PFSK-1 (cell line): ENCODE results near the gene SH2B2.

ENCODE experiments used
- FOXP2 ChIP-seq: optimal IDR thresholded peaks from 2 replicates; pipeline ENCODE3; 2011; ENCODE audit warnings: borderline replicate concordance, control low read depth, inconsistent platforms; ENCODE audit not compliant: insufficient read depth; ENCODE audit errors: extremely low read length, extremely low read depth
- POLR2AphosphoS5 ChIP-seq: IDR thresholded peaks from 2 replicates; pipeline ENCODE4 v1.6.1; 2012; ENCODE audit warnings: low read depth, mild to moderate bottlenecking, control low read depth, low read length, moderate library complexity
- REST ChIP-seq, 2 experiments: IDR thresholded peaks; 2 replicates each; pipeline versions ENCODE4 v1.6.1 to v1.8.0; 2011 to 2012; ENCODE audit warnings: low read depth in 2 of 2, low read length in 2 of 2, control low read depth in 1 of 2, inconsistent platforms in 1 of 2, mild to moderate bottlenecking in 1 of 2, moderate library complexity in 1 of 2; ENCODE audit not compliant: insufficient read depth in 1 of 2
- SIN3A ChIP-seq: IDR thresholded peaks from 2 replicates; pipeline ENCODE4 v1.6.1; 2012; ENCODE audit warnings: mild to moderate bottlenecking, low read length, moderate library complexity, borderline replicate concordance; ENCODE audit not compliant: insufficient read depth
- TAF1 ChIP-seq: IDR thresholded peaks from 2 replicates; pipeline ENCODE4 v1.6.1; 2012; ENCODE audit warnings: low read length, control low read depth, borderline replicate concordance; ENCODE audit not compliant: insufficient read depth

- no peak for TF ChIP-seq TAF1
- TF ChIP-seq POLR2AphosphoS5: no peak
- no peak for TF ChIP-seq REST (IDR thresholded peaks at IDR 0.05; ENCODE audit: insufficient read depth in 1 of 2, low read depth in 2 of 2, low read length in 2 of 2)
- no peak for TF ChIP-seq SIN3A
- no peak for TF ChIP-seq FOXP2
These were observed 30.8 kb upstream of the SH2B2 start for GRCh38 chr7:102255916-102256315.
